GM12878 (cell line): Measurements from ENCODE around the gene RGPD5. TPM values are rescaled to one million over a fixed set of nuclear protein-coding genes. Genes with fewer than 3 reads are reported as not detected.
A peak's percentile ranks its signal among the peaks of the same experiment; 100 is the strongest.
"Not testable (repeated sequence)": the region's sequence is repeated elsewhere in the genome, so short reads cannot be mapped to it uniquely, and the experiment has no call there.

Source experiments
- ATAC-seq: fragments of 200-7000 bp; cut with Tn5 transposase; 3 replicates; pipeline ENCODE4 v1.9.1; 2020; ENCODE audit warnings: mild to moderate bottlenecking, moderate library complexity
- BruUV-seq: library from RNA; stranded (reverse); fragments of 400-500 nt; replicated peaks from 2 replicates; lab custom pipeline; 2021; lab: Mats Ljungman, UMichigan
- CTCF ChIA-PET: fragments of 300-600 bp; sonication (Branson Sonifier 250); formaldehyde crosslinking; extraction: SDS; loops from one replicate; lab custom pipeline; 2021; ENCODE audit warnings: inconsistent platforms; lab: Yijun Ruan, JAX
- POLR2A ChIA-PET: fragments of 350-600 bp; formaldehyde crosslinking; extraction: SDS; loops from one replicate; lab custom pipeline; 2021; ENCODE audit warnings: inconsistent platforms; lab: Charles Lee
- RAD21 ChIA-PET: fragments of 300-600 bp; sonication (Branson Sonifier 250); formaldehyde crosslinking; loops from one replicate; lab custom pipeline; 2023; ENCODE audit warnings: antibody characterized with exemption; ENCODE audit not compliant: unreplicated experiment; lab: Charles Lee
- SMC1A ChIA-PET: fragments of 300-600 bp; sonication (Branson Sonifier 250); formaldehyde crosslinking; loops from one replicate; lab custom pipeline; 2023; ENCODE audit not compliant: unreplicated experiment, uncharacterized antibody; lab: Charles Lee
- DNase-seq: peaks from one replicate; pipeline ENCODE4 v3.0.0-alpha.2; 2011; ENCODE audit warnings: low read depth, low spot score
- FAIRE-seq: peaks from 3 replicates; lab custom pipeline; 2011; peaks lifted over from hg19 to GRCh38; lab: Jason Lieb, UNC
- H2AFZ ChIP-seq: 2 replicates; pipeline ENCODE4 v1.6.0; 2011; ENCODE audit warnings: low read depth, low read length, control low read depth; ENCODE audit not compliant: control insufficient read depth
- H3K27ac ChIP-seq: 2 replicates; pipeline ENCODE4 v1.5.1; 2011; ENCODE audit warnings: control low read depth; ENCODE audit not compliant: control insufficient read depth, insufficient read depth
- H3K27me3 ChIP-seq, 2 experiments: replicated peaks in 1 of 2; 2 replicates each; pipeline versions ENCODE4 v1.6.0 to v1.6.1; 2011; ENCODE audit warnings: low read length in 1 of 2; ENCODE audit not compliant: control insufficient read depth in 2 of 2, insufficient read depth in 2 of 2
- H3K36me3 ChIP-seq, 2 experiments: 2 replicates each; pipeline ENCODE4 v1.5.1; 2011; ENCODE audit warnings: low read length in 1 of 2; ENCODE audit not compliant: control insufficient read depth in 2 of 2, insufficient read depth in 2 of 2
- H3K4me1 ChIP-seq: 2 replicates; pipeline ENCODE4 v1.6.1; 2011; ENCODE audit warnings: mild to moderate bottlenecking, low read length, moderate library complexity, mixed read lengths; ENCODE audit not compliant: control insufficient read depth, insufficient read depth
- H3K4me2 ChIP-seq: 2 replicates; pipeline ENCODE4 v1.6.0; 2011; ENCODE audit warnings: control low read depth; ENCODE audit not compliant: control insufficient read depth, insufficient read depth
- H3K4me3 ChIP-seq: fragments of 200-600 bp; sonication (generic); 2 replicates; pipeline ENCODE4 v1.5.1; 2016
- H3K79me2 ChIP-seq: 2 replicates; pipeline ENCODE4 v1.6.0; 2011; ENCODE audit warnings: low read length; ENCODE audit not compliant: control insufficient read depth, insufficient read depth
- H3K9ac ChIP-seq: 2 replicates; pipeline ENCODE4 v1.8.0; 2011; ENCODE audit warnings: low read length, control low read depth, mixed read lengths; ENCODE audit not compliant: control insufficient read depth, insufficient read depth
- H3K9me3 ChIP-seq: replicated peaks from 3 replicates; pipeline ENCODE4 v1.5.1; 2011; ENCODE audit warnings: mild to moderate bottlenecking, low read length; ENCODE audit not compliant: control insufficient read depth, insufficient read depth
- H4K20me1 ChIP-seq: 2 replicates; pipeline ENCODE4 v1.6.0; 2011; ENCODE audit not compliant: control insufficient read depth, insufficient read depth
- WGBS: methylation state at CpG from one replicate; pipeline ENCODE4 v1.1.6; 2016; ENCODE audit warnings: low lambda C conversion rate; ENCODE audit not compliant: insufficient replicate concordance, insufficient coverage; ENCODE audit errors: missing lambda C conversion rate; 5-methylcytosine and 5-hydroxymethylcytosine counted together
- in situ Hi-C: fragments of 300-500 bp; cut with MboI; formaldehyde crosslinking; loops from 9 replicates; pipeline ENCODE4 v1.14.3; 2018; ENCODE audit warnings: mixed read lengths
- intact Hi-C: fragments of 100-400 bp; cut with micrococcal nuclease; formaldehyde crosslinking; loops from one replicate; pipeline ENCODE4 v1.14.2; 2022; ENCODE audit not compliant: unreplicated experiment
- polyA plus RNA-seq, 11 experiments: library from polyadenylated mRNA; depleted of rRNA in 4 of 11; unstranded in 6 of 11; stranded (reverse) in 5 of 11; fragments of >200 nt; fragmentation: Nextera tagmentation in 4 of 11; fragmentation: Illumina TruSeq in 1 of 11; extraction: Ambion mirVana in 4 of 11; extraction: Trizol in 1 of 11; gene quantifications; 1 replicate in 1 of 11; 2 replicates in 10 of 11; pipeline versions ENCODE4 v1.2.1 to v1.2.3, GENCODE V29; 2011 to 2016; ENCODE audit warnings: inconsistent platforms in 2 of 11, missing spikeins in 2 of 11, low read depth in 1 of 11
- total RNA-seq, 4 experiments: library from RNA; depleted of rRNA in 3 of 4; stranded (reverse); fragments of >200 nt in 3 of 4; fragmentation: Illumina TruSeq in 1 of 4; extraction: Trizol in 1 of 4; gene quantifications; 2 replicates each; pipeline versions ENCODE4 v1.2.1 to v1.2.3, GENCODE V29; 2013 to 2021

The RGPD5 gene
- total and polyA plus RNA-seq, 10 of the 15 experiments (the other 5 are each of a cell fraction or from before 2014, with no cell fraction given) = 0.13 to 9.6 (median 3.7) TPM

DNA sequence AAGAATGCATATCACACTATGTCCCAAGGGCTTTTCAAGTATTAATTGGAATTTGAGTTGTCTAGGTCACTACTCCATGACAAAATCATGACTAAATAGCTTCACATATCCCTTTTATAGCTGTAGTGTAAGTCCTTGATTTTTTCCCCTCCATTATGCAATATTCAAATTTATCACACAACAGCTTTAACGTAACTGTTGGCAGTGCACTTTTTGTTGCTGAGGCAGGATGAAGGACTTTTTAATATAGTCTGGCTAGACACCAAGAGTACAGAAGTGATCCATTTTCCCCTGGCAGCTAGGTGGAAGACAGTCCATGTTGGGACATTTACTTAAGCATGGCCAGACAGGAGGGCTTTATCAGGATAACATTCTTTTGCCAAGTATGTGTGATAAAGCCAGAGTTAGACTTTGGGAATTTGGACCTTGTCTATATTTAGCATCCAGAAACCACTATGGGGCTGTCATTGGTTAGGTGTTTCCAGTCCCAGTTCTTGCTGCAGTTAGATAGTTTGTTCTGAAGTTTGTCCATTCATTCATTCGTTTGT is 11.6 kb upstream of the RGPD5 start:
- WGBS = no CpG with 5 or more reads among the region's 2 CpGs
- H3K4me1 ChIP-seq, H3K36me3 ChIP-seq, RAD21 ChIA-PET, intact Hi-C loops, H3K27ac ChIP-seq, DNase-seq, H4K20me1 ChIP-seq, BruUV-seq, H3K9me3 ChIP-seq, FAIRE-seq, CTCF ChIA-PET, SMC1A ChIA-PET, H3K4me2 ChIP-seq, H3K9ac ChIP-seq, POLR2A ChIA-PET, H3K4me3 ChIP-seq, H2AFZ ChIP-seq, ATAC-seq, H3K79me2 ChIP-seq, H3K27me3 ChIP-seq, in situ Hi-C loops: not testable (repeated sequence)

- BruUV-seq, SMC1A ChIA-PET, H3K4me2 ChIP-seq, DNase-seq, H3K79me2 ChIP-seq, POLR2A ChIA-PET, H3K9ac ChIP-seq, H3K27ac ChIP-seq, FAIRE-seq, in situ Hi-C loops, CTCF ChIA-PET, H4K20me1 ChIP-seq, H3K36me3 ChIP-seq, H3K4me1 ChIP-seq, H3K27me3 ChIP-seq, H3K9me3 ChIP-seq, ATAC-seq, H3K4me3 ChIP-seq, RAD21 ChIA-PET, H2AFZ ChIP-seq, intact Hi-C loops: not testable (repeated sequence)
- no CpG with 5 or more reads among the region's 12 CpGs for WGBS
Measured at GRCh38 chr2:109791530-109792279, 2.4 kb upstream of the RGPD5 start.

GRCh38 chr2:109792659-109793058 is 1.4 kb upstream of the RGPD5 start:
- CTCF ChIA-PET, in situ Hi-C loops, DNase-seq, H3K9me3 ChIP-seq, RAD21 ChIA-PET, intact Hi-C loops, H3K4me1 ChIP-seq, H4K20me1 ChIP-seq, H3K9ac ChIP-seq, BruUV-seq, SMC1A ChIA-PET, H3K79me2 ChIP-seq, H3K4me3 ChIP-seq, H2AFZ ChIP-seq, POLR2A ChIA-PET, FAIRE-seq, H3K36me3 ChIP-seq, H3K4me2 ChIP-seq, H3K27me3 ChIP-seq, H3K27ac ChIP-seq: not testable (repeated sequence)
- ATAC-seq = peak; percentile 80
- no CpG with 5 or more reads among the region's 1 CpG for WGBS

GRCh38 chr2:109871129-109871751 is 77.1 kb downstream of the RGPD5 start:
- H3K36me3 ChIP-seq, H3K9ac ChIP-seq, CTCF ChIA-PET, DNase-seq, H3K4me2 ChIP-seq, H4K20me1 ChIP-seq, H3K9me3 ChIP-seq, intact Hi-C loops, FAIRE-seq, H3K4me1 ChIP-seq, RAD21 ChIA-PET, POLR2A ChIA-PET, SMC1A ChIA-PET, H3K4me3 ChIP-seq, BruUV-seq, H3K27me3 ChIP-seq, H3K27ac ChIP-seq, H2AFZ ChIP-seq, in situ Hi-C loops, H3K79me2 ChIP-seq: not testable (repeated sequence)
- peak; percentile 99 for ATAC-seq
- no CpG with 5 or more reads among the region's 8 CpGs for WGBS
